H1 (cell line): Measurements from ENCODE around the gene TMEM168. TPM values are rescaled to one million over a fixed set of nuclear protein-coding genes. Genes with fewer than 3 reads are reported as not detected.

Source experiments
- CHD7 ChIP-seq: fragments of 300-600 bp; sonication (generic); IDR thresholded peaks from 2 replicates; pipeline ENCODE4 v1.7.1; 2012; ENCODE audit warnings: low read length, moderate library complexity, mild to moderate bottlenecking, inconsistent platforms; ENCODE audit not compliant: insufficient replicate concordance
- polyA plus RNA-seq, 7 experiments: library from polyadenylated mRNA; depleted of rRNA in 3 of 7; stranded (reverse) in 5 of 7; unstranded in 2 of 7; fragments of >200 nt in 5 of 7; fragments of 200-250 nt in 2 of 7; gene quantifications; 1 replicate in 5 of 7; 2 replicates in 1 of 7; 4 replicates in 1 of 7; pipeline versions ENCODE4 v1.2.1 to v1.2.3, GENCODE V29; 2011 to 2013; ENCODE audit warnings: missing spikeins in 2 of 7, mixed read lengths in 2 of 7
- total RNA-seq: library from RNA; stranded (reverse); fragmentation: NEBNext Ultra II Directional; extraction: Animal tissue kit (Norgen Biotek cat#: 25700); gene quantifications from 2 replicates; pipeline ENCODE4 v1.2.1, GENCODE V29; 2021

TMEM168 gene
- total and polyA plus RNA-seq, 2 of the 8 experiments (the other 6 are each of a cell fraction or from before 2014, with no cell fraction given) = 8.9 to 11.1 TPM

- TF ChIP-seq CHD7 = no peak
Observed at GRCh38 chr7:112789453-112789816, 758 bp downstream of the TMEM168 start (continued).
